Measurements from ENCODE around the gene DSEL. TPM values are rescaled to one million over a fixed set of nuclear protein-coding genes. Genes with fewer than 3 reads are reported as not detected.

DSEL gene
- total RNA-seq, 1 donor from 2014 or later, result 49.3 TPM

DNA sequence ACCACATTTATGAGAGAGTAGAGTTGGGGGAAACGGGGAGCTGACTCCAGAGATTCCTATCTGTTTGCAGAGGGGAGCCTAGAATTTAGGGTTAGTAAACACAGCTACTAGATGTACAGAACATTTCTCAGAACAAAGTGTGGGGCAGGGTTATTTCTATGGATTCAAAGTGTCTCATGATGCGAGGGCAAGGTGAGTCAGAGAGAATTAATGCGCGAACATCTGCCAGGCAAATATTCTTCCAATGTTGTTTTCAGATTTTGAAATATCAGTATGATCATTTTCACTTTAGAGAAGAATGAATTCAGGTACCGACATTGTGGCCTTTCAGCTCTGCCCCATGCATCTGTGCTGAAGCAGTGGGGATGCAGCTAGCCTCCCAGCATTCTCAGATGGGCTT is 2.0 kb upstream of the DSEL start:
- no peak for DNase-seq (ENCODE audit: low spot score)
- Mint-ChIP-seq H3K9me3 (ENCODE audit: low read depth) (no peaks in the 10 kb centered on the region), H3K36me3 (ENCODE audit: low read depth) (peaks cover 10% of the 10 kb centered on the region), H3K27ac (ENCODE audit: unreplicated experiment) (no peak overlapping the region), H3K27me3 (ENCODE audit: low read depth) (no peaks in the 10 kb centered on the region), H3K4me1 (ENCODE audit: low read depth) (peaks cover 52% of the 10 kb centered on the region), H3K4me3 (ENCODE audit: unreplicated experiment) (no peak overlapping the region)
- TF ChIP-seq, protein P1, sequence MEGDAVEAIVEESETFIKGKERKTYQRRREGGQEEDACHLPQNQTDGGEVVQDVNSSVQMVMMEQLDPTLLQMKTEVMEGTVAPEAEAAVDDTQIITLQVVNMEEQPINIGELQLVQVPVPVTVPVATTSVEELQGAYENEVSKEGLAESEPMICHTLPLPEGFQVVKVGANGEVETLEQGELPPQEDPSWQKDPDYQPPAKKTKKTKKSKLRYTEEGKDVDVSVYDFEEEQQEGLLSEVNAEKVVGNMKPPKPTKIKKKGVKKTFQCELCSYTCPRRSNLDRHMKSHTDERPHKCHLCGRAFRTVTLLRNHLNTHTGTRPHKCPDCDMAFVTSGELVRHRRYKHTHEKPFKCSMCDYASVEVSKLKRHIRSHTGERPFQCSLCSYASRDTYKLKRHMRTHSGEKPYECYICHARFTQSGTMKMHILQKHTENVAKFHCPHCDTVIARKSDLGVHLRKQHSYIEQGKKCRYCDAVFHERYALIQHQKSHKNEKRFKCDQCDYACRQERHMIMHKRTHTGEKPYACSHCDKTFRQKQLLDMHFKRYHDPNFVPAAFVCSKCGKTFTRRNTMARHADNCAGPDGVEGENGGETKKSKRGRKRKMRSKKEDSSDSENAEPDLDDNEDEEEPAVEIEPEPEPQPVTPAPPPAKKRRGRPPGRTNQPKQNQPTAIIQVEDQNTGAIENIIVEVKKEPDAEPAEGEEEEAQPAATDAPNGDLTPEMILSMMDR (IDR thresholded peaks at IDR 0.05), result no peak

DNA sequence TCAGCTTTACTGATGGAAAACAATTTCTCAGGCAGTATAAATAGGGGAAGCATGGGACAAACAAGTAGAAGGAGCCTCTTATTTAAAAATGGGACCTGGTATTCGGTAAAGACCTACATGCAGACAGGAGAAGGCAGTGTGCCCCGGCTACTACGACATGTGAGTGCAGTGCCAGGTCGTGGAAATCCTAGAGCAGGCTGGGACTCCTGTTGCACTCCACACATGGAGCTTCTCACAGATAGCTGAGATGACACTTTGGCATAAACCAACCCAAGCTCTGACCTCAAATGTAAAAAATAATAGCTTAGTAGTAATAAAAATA is 885 bp upstream of the DSEL start:
- peaks cover 18% of the 10 kb centered on the region for H3K36me3 Mint-ChIP-seq (ENCODE audit: low read depth)
- H3K4me3 Mint-ChIP-seq (ENCODE audit: unreplicated experiment), result peak overlapping the region; percentile 97
- peaks cover 4% of the 10 kb centered on the region for H3K9me3 Mint-ChIP-seq (ENCODE audit: low read depth)
- peak overlapping the region; percentile 99 for H3K27ac Mint-ChIP-seq (ENCODE audit: unreplicated experiment)
- H3K27me3 Mint-ChIP-seq (ENCODE audit: low read depth), result no peaks in the 10 kb centered on the region
- peaks cover 60% of the 10 kb centered on the region for H3K4me1 Mint-ChIP-seq (ENCODE audit: low read depth)
- no peak for DNase-seq (ENCODE audit: low spot score)
- TF ChIP-seq, protein P1 (IDR thresholded peaks at IDR 0.05), result peak; percentile 40

DNA sequence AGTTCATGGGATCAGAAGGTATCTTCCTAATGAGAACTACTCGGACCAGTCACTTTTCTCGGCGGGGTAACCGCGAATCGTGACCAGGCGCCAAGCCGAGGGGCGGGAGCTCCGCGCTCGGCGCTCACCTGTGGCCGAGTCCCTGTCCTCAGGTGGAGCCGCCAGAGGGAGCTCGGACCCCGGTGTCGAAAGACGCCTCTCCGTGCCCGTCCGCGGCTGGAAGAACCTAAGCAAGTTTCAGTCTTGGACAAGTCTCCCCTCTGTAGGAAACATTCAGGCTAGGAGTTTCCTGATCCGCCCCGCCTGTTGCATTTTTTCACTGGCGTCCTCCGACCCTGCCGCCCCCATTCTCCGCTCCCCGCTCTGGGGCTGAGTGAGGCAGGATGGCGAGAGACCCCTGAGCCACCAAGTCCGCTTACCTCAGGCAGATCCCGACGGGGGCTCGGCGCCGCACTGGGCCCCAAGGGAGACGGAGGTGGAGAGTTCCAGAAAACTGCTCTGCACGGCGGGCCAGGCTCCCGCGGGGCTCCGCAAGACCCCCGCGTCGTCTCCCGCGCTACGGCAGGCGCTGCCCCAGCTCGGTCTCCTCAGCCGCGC is 480 bp downstream of the DSEL start:
- TF ChIP-seq, protein P1 (IDR thresholded peaks at IDR 0.05), result peak; percentile 91
- peak overlapping the region; percentile 87 for H3K27ac Mint-ChIP-seq (ENCODE audit: unreplicated experiment)
- peaks cover 5% of the 10 kb centered on the region for H3K9me3 Mint-ChIP-seq (ENCODE audit: low read depth)
- H3K4me1 Mint-ChIP-seq (ENCODE audit: low read depth), result peaks cover 70% of the 10 kb centered on the region
- H3K27me3 Mint-ChIP-seq (ENCODE audit: low read depth), result no peaks in the 10 kb centered on the region
- peak overlapping the region; percentile 97 for H3K4me3 Mint-ChIP-seq (ENCODE audit: unreplicated experiment)
- H3K36me3 Mint-ChIP-seq (ENCODE audit: low read depth), result peaks cover 28% of the 10 kb centered on the region
- DNase-seq (ENCODE audit: low spot score), result peak; percentile 95

DNA sequence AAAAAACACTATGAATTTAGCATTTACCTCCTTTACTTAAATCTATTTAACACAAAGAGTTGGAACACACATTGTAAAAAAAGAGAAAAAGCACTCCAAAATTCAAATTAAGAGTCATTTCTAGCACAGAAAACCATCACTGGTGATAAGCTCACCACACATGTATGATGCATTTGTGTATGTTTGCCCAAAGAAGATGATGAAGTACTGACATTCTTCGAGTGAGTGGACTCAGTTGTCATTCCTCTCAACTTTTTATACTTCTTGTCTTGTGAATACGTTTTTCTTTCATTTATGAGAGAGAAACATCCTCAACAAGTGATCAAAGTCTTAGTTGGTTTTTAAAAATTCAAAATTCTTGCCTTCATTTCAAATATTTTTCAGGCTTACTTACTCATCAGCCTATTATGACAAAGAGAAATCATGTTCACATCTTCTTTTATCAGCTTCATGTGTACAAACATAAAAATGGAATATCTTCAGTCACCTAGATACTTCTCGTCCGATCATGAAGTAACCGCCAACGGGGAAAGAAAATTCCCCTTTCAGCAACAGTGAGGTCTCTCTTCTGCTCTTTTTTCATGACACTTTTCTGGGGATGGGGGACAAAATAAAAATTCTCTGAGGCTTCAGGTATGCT is 1.5 kb downstream of the DSEL start:
- no peak for DNase-seq (ENCODE audit: low spot score)
- H3K36me3 Mint-ChIP-seq (ENCODE audit: low read depth), result peaks cover 31% of the 10 kb centered on the region
- H3K9me3 Mint-ChIP-seq (ENCODE audit: low read depth), result peaks cover 6% of the 10 kb centered on the region
- peak overlapping the region; percentile 87 for H3K27ac Mint-ChIP-seq (ENCODE audit: unreplicated experiment)
- H3K4me3 Mint-ChIP-seq (ENCODE audit: unreplicated experiment), result peak overlapping the region; percentile 97
- peaks cover 70% of the 10 kb centered on the region for H3K4me1 Mint-ChIP-seq (ENCODE audit: low read depth)
- TF ChIP-seq, protein P1 (IDR thresholded peaks at IDR 0.05), result no peak
- H3K27me3 Mint-ChIP-seq (ENCODE audit: low read depth), result no peaks in the 10 kb centered on the region

DNA sequence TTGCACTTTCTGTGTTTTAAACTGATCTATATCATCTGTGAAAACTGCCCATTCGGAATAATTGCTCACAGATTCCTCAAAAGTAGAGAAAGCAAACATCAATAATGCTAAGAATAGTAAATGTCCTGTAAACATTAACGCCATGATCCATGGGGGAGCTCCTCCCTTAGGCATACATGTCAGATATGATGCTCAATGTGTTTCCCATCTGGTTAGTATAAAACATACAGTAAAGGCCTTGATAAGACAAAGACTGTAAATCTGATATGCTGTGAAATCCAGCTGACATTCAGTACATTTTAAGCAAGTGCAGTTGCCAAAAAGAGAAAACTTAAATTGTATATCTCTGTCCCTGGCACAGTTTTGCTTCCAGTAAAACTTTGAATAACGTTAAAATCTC is 2.1 kb downstream of the DSEL start:
- peaks cover 33% of the 10 kb centered on the region for H3K36me3 Mint-ChIP-seq (ENCODE audit: low read depth)
- peak overlapping the region; percentile 25 for H3K27ac Mint-ChIP-seq (ENCODE audit: unreplicated experiment)
- TF ChIP-seq, protein P1 (IDR thresholded peaks at IDR 0.05), result no peak
- no peaks in the 10 kb centered on the region for H3K27me3 Mint-ChIP-seq (ENCODE audit: low read depth)
- H3K9me3 Mint-ChIP-seq (ENCODE audit: low read depth), result peaks cover 7% of the 10 kb centered on the region
- H3K4me1 Mint-ChIP-seq (ENCODE audit: low read depth), result peaks cover 70% of the 10 kb centered on the region
- DNase-seq (ENCODE audit: low spot score), result no peak
- H3K4me3 Mint-ChIP-seq (ENCODE audit: unreplicated experiment), result peak overlapping the region; percentile 97
